ENCODE data around the gene SLC10A7. TPM values are rescaled to one million over a fixed set of nuclear protein-coding genes. Genes with fewer than 3 reads are reported as not detected.
"Not testable (repeated sequence)": the region's sequence is repeated elsewhere in the genome, so short reads cannot be mapped to it uniquely, and the experiment has no call there.

Gene SLC10A7
- total RNA-seq, 2 experiments from 2014 or later, result 12.2 to 12.6 TPM

GRCh38 chr4:146371812-146372211 is 149.9 kb downstream of the SLC10A7 start:
- H3K4me3 Mint-ChIP-seq, result no peak overlapping the region
- intact Hi-C loops (cut with micrococcal nuclease), result no loop called here
- no peaks in the 10 kb centered on the region for H3K9me3 Mint-ChIP-seq
- CTCF ChIA-PET, result no interaction called here
- no peak for DNase-seq
- H3K4me1 Mint-ChIP-seq (ENCODE audit: low read depth), result peaks cover 2% of the 10 kb centered on the region
- no peaks in the 10 kb centered on the region for H3K27me3 Mint-ChIP-seq (ENCODE audit: low read depth)
- H3K27ac Mint-ChIP-seq, result no peak overlapping the region
- no peaks in the 10 kb centered on the region for H3K36me3 Mint-ChIP-seq (ENCODE audit: low read depth)

DNA sequence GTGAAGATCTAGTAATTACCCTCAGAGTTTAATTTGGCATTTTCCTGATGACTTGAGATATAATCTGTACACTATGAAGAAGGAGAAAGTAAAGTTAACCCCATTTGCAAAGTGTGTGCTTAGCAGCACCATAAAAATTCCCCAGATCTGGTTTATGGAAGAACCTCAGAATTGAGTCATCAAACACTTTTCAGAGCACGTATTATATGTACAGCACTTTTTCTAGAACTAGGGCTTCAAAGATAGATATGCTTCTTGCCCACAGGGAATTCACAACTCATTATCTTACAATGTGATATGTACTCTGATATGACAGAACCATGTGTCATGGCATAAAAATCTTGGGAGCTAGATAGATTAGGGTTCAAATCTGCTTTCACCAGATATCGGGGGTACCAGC is 150.9 kb downstream of the SLC10A7 start:
- no peak overlapping the region for H3K27ac Mint-ChIP-seq
- CTCF ChIA-PET, result no interaction called here
- H3K9me3 Mint-ChIP-seq, result no peaks in the 10 kb centered on the region
- intact Hi-C loops (cut with micrococcal nuclease), result no loop called here
- no peaks in the 10 kb centered on the region for H3K36me3 Mint-ChIP-seq (ENCODE audit: low read depth)
- no peaks in the 10 kb centered on the region for H3K27me3 Mint-ChIP-seq (ENCODE audit: low read depth)
- H3K4me3 Mint-ChIP-seq, result no peak overlapping the region
- H3K4me1 Mint-ChIP-seq (ENCODE audit: low read depth), result peaks cover 2% of the 10 kb centered on the region
- no peak for DNase-seq

DNA sequence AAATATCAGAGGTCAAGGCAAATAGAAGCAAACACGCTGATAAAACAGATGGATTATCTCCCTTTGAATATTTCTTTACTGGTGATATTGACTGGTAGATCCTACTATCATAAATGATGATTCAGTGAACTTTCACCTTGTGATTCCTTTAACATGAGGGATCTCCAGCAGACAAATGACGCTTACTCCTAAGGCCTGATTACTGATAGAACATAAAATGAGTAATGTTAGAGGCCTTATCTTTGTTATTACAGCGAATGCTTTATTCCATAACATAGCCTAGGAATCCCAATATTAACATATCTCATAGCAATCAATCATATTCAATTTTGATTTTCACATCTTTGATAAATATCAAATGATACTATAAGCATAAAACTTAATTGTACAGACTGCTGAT is 152.3 kb downstream of the SLC10A7 start:
- no peak for DNase-seq
- H3K36me3 Mint-ChIP-seq (ENCODE audit: low read depth), result no peaks in the 10 kb centered on the region
- intact Hi-C loops (cut with micrococcal nuclease), result loop anchor here (2.0 kb wide), 1 partner anchor 19 kb away; no protein-coding TSS in a partner anchor
- peaks cover 2% of the 10 kb centered on the region for H3K4me1 Mint-ChIP-seq (ENCODE audit: low read depth)
- H3K27ac Mint-ChIP-seq, result no peak overlapping the region
- H3K4me3 Mint-ChIP-seq, result no peak overlapping the region
- H3K27me3 Mint-ChIP-seq (ENCODE audit: low read depth), result no peaks in the 10 kb centered on the region
- CTCF ChIA-PET, result interaction anchor here (0.6 kb wide), 1 partner anchor 10 kb away, joined by 3 read pairs; no protein-coding TSS in a partner anchor
- no peaks in the 10 kb centered on the region for H3K9me3 Mint-ChIP-seq

GRCh38 chr4:146368209-146368608 is 153.5 kb downstream of the SLC10A7 start:
- peaks cover 12% of the 10 kb centered on the region for H3K9me3 Mint-ChIP-seq
- H3K4me1 Mint-ChIP-seq (ENCODE audit: low read depth), result peaks cover 2% of the 10 kb centered on the region
- CTCF ChIA-PET, result no interaction called here
- no peak overlapping the region for H3K27ac Mint-ChIP-seq
- no peak for DNase-seq
- peaks cover 11% of the 10 kb centered on the region for H3K36me3 Mint-ChIP-seq (ENCODE audit: low read depth)
- H3K27me3 Mint-ChIP-seq (ENCODE audit: low read depth), result no peaks in the 10 kb centered on the region
- H3K4me3 Mint-ChIP-seq, result no peak overlapping the region
- intact Hi-C loops (cut with micrococcal nuclease), result loop anchor here (2.0 kb wide), 1 partner anchor 21 kb away; no protein-coding TSS in a partner anchor

DNA sequence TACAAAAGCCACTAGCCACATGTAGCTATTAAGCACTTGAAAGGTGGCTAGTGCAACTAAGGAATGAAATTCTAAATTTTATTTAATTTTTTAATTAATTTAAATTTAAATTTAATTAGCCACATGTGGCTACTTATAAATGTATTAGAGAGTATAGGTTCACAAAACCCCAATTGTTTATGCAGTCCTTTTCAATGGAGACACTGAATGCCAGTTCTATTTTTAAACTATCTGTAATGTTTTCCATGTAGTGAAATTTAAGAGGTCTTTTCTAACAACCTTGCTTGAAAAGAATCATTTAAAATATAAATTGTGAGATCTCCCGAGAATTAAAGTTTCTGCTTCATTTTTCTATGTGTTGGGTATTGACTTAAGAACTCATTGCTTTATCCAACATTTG is 154.4 kb downstream of the SLC10A7 start:
- intact Hi-C loops (cut with micrococcal nuclease), result no loop called here
- CTCF ChIA-PET, result no interaction called here
- Mint-ChIP-seq H3K4me1 (ENCODE audit: low read depth) (peaks cover 2% of the 10 kb centered on the region), H3K27me3 (ENCODE audit: low read depth) (no peaks in the 10 kb centered on the region), H3K4me3 (no peak overlapping the region), H3K27ac (no peak overlapping the region), H3K36me3 (ENCODE audit: low read depth) (peaks cover 11% of the 10 kb centered on the region), H3K9me3 (peaks cover 18% of the 10 kb centered on the region)
- DNase-seq, result no peak

DNA sequence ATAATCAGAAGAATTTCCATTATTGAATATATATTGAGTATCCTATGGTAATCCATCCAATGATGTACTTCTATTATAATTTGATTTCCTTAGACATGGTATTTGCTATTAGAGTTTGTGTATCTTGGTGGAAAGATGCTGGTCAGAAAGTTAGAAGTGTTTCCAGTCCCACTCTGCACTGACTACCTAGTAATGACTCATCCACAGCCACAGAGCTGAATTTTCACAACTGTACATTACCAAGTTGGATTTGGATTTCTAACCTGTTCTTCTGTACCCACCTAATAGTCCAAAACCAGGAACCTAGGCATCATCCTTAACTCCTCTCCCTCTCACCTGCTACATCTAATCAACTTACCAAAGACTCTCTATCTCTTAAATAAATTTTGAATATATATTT is 162.0 kb downstream of the SLC10A7 start:
- peaks cover 25% of the 10 kb centered on the region for H3K36me3 Mint-ChIP-seq (ENCODE audit: low read depth)
- no peaks in the 10 kb centered on the region for H3K27me3 Mint-ChIP-seq (ENCODE audit: low read depth)
- no peak for DNase-seq
- CTCF ChIA-PET, result no interaction called here
- H3K9me3 Mint-ChIP-seq, result peaks cover 30% of the 10 kb centered on the region
- H3K4me3 Mint-ChIP-seq, result no peak overlapping the region
- no peak overlapping the region for H3K27ac Mint-ChIP-seq
- H3K4me1 Mint-ChIP-seq (ENCODE audit: low read depth), result no peaks in the 10 kb centered on the region
- intact Hi-C loops (cut with micrococcal nuclease), result no loop called here

DNA sequence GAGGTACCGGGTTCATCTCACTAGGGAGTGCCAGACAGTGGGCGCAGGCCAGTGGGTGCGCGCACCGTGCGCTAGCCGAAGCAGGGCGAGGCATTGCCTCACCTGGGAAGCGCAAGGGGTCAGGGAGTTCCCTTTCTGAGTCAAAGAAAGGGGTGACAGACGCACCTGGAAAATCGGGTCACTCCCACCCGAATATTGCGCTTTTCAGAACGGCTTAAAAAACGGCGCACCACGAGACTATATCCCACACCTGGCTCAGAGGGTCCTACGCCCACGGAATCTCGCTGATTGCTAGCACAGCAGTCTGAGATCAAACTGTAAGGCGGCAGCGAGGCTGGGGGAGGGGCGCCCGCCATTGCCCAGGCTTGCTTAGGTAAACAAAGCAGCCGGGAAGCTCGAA is 171.6 kb downstream of the SLC10A7 start:
- H3K4me3 Mint-ChIP-seq; intact Hi-C loops (cut with micrococcal nuclease); H3K36me3 Mint-ChIP-seq (ENCODE audit: low read depth); H3K27ac Mint-ChIP-seq; H3K9me3 Mint-ChIP-seq; H3K27me3 Mint-ChIP-seq (ENCODE audit: low read depth); DNase-seq; CTCF ChIA-PET: not testable (repeated sequence)
- peaks cover 11% of the 10 kb centered on the region for H3K4me1 Mint-ChIP-seq (ENCODE audit: low read depth)

- intact Hi-C loops (cut with micrococcal nuclease), result loop anchor here (10.0 kb wide), 3 partner anchors 225 to 445 kb away; no protein-coding TSS in a partner anchor
- Mint-ChIP-seq H3K4me3 (no peak overlapping the region), H3K27me3 (ENCODE audit: low read depth) (no peaks in the 10 kb centered on the region), H3K4me1 (ENCODE audit: low read depth) (peaks cover 11% of the 10 kb centered on the region), H3K27ac (no peak overlapping the region), H3K9me3 (no peaks in the 10 kb centered on the region), H3K36me3 (ENCODE audit: low read depth) (no peaks in the 10 kb centered on the region)
- DNase-seq, result no peak
- CTCF ChIA-PET, result no interaction called here
These were observed 172.4 kb downstream of the SLC10A7 start for GRCh38 chr4:146349306-146349705.

- H3K27me3 Mint-ChIP-seq (ENCODE audit: low read depth), result no peaks in the 10 kb centered on the region
- H3K27ac Mint-ChIP-seq, result no peak overlapping the region
- intact Hi-C loops (cut with micrococcal nuclease), result loop anchor here (2.0 to 10.0 kb wide), 5 partner anchors 173 to 447 kb away; partner anchors contain the start of gene SLC10A7
- DNase-seq, result no peak
- CTCF ChIA-PET, result no interaction called here
- H3K4me1 Mint-ChIP-seq (ENCODE audit: low read depth), result peaks cover 11% of the 10 kb centered on the region
- H3K4me3 Mint-ChIP-seq, result no peak overlapping the region
- H3K9me3 Mint-ChIP-seq, result no peaks in the 10 kb centered on the region
- no peaks in the 10 kb centered on the region for H3K36me3 Mint-ChIP-seq (ENCODE audit: low read depth)
These were observed 173.9 kb downstream of the SLC10A7 start for GRCh38 chr4:146347822-146348221.

- Mint-ChIP-seq H3K4me1 (ENCODE audit: low read depth) (peaks cover 11% of the 10 kb centered on the region), H3K27me3 (ENCODE audit: low read depth) (no peaks in the 10 kb centered on the region), H3K36me3 (ENCODE audit: low read depth) (no peaks in the 10 kb centered on the region), H3K27ac (no peak overlapping the region), H3K4me3 (no peak overlapping the region), H3K9me3 (no peaks in the 10 kb centered on the region)
- CTCF ChIA-PET, result interaction anchor here (1.1 kb wide), 1 partner anchor 750 kb away, joined by 6 read pairs; no protein-coding TSS in a partner anchor
- intact Hi-C loops (cut with micrococcal nuclease), result loop anchor here (1.0 to 10.0 kb wide), 6 partner anchors 112 to 449 kb away; partner anchors contain the start of gene SLC10A7
- DNase-seq, result no peak
These were observed 175.5 kb downstream of the SLC10A7 start for GRCh38 chr4:146346276-146346675.

GRCh38 chr4:146343776-146344175 is 178.0 kb downstream of the SLC10A7 start:
- peaks cover 9% of the 10 kb centered on the region for H3K4me1 Mint-ChIP-seq (ENCODE audit: low read depth)
- no peak for DNase-seq
- no peak overlapping the region for H3K27ac Mint-ChIP-seq
- no peaks in the 10 kb centered on the region for H3K27me3 Mint-ChIP-seq (ENCODE audit: low read depth)
- H3K9me3 Mint-ChIP-seq, result no peaks in the 10 kb centered on the region
- intact Hi-C loops (cut with micrococcal nuclease), result loop anchor here (2.0 to 10.0 kb wide), 5 partner anchors 231 to 674 kb away; no protein-coding TSS in a partner anchor
- H3K4me3 Mint-ChIP-seq, result no peak overlapping the region
- H3K36me3 Mint-ChIP-seq (ENCODE audit: low read depth), result no peaks in the 10 kb centered on the region
- CTCF ChIA-PET, result interaction anchor here (0.6 to 2.4 kb wide), 8 partner anchors 13 to 756 kb away, joined by 3 to 10 read pairs (median 4); no protein-coding TSS in a partner anchor

- H3K27me3 Mint-ChIP-seq (ENCODE audit: low read depth), result no peaks in the 10 kb centered on the region
- no peak overlapping the region for H3K27ac Mint-ChIP-seq
- DNase-seq, result no peak
- CTCF ChIA-PET, result interaction anchor here (0.6 to 2.4 kb wide), 8 partner anchors 79 to 757 kb away, joined by 3 to 10 read pairs (median 4); no protein-coding TSS in a partner anchor
- H3K4me1 Mint-ChIP-seq (ENCODE audit: low read depth), result peaks cover 7% of the 10 kb centered on the region
- intact Hi-C loops (cut with micrococcal nuclease), result loop anchor here (2.0 to 10.0 kb wide), 5 partner anchors 232 to 674 kb away; no protein-coding TSS in a partner anchor
- no peaks in the 10 kb centered on the region for H3K36me3 Mint-ChIP-seq (ENCODE audit: low read depth)
- H3K4me3 Mint-ChIP-seq, result no peak overlapping the region
- H3K9me3 Mint-ChIP-seq, result no peaks in the 10 kb centered on the region
These were observed 178.5 kb downstream of the SLC10A7 start for GRCh38 chr4:146343199-146343598.

DNA sequence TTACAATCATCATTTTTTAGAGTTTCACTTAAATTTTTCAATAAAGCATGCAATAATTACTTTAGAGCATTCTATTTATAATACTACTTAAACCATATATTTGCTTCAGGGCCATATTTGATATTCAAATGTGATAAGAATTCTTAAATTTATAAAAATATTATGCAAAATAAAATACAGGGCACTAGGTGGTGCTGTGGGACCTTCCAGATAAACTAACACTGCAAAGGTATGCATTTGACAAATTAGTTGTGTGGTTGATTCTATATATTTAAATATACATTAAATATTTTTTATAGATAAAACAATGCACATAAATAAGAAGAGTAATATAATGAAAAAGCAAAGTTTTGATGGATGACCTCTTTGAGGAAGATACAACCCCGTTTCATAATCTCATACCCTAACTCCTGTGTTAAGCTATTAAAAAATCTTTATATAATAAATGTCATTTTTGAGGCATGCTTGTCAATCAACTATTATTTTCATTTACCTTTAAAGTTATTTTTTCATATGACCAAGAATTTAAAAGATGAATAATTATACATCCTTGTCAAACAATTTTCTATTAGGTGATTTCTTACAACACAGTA is 179.0 kb downstream of the SLC10A7 start:
- intact Hi-C loops (cut with micrococcal nuclease), result loop anchor here (1.0 to 10.0 kb wide), 6 partner anchors 232 to 755 kb away; no protein-coding TSS in a partner anchor
- peak; percentile 59 for DNase-seq
- Mint-ChIP-seq H3K9me3 (no peaks in the 10 kb centered on the region), H3K4me3 (no peak overlapping the region), H3K27ac (no peak overlapping the region), H3K36me3 (ENCODE audit: low read depth) (no peaks in the 10 kb centered on the region), H3K27me3 (ENCODE audit: low read depth) (no peaks in the 10 kb centered on the region), H3K4me1 (ENCODE audit: low read depth) (peaks cover 7% of the 10 kb centered on the region)
- CTCF ChIA-PET, result interaction anchor here (0.9 to 2.4 kb wide), 6 partner anchors 79 to 757 kb away, joined by 3 to 10 read pairs (median 4); no protein-coding TSS in a partner anchor

Measured in activated naive CD4-positive, alpha-beta T cell treated with anti-CD3 and anti-CD28 coated beads for 36 hours (primary cell).